ENCODE results near the gene CHAC1.

The CHAC1 gene

GRCh38 chr15:40915116-40915661 is 38.1 kb upstream of the CHAC1 start:
- no peak overlapping the region for H3K4me3 ChIP-seq (ENCODE audit: low read depth, low read length)
- POLR2A ChIA-PET: interaction anchor here (1.0 kb wide), 1 partner anchor 21 kb away, joined by 3 read pairs; the partner anchor contains the start of gene VPS18
- no peak for DNase-seq (ENCODE audit: low read depth, low spot score)
- CTCF ChIA-PET: interaction anchor here (1.0 to 6.6 kb wide), 7 partner anchors 9 to 270 kb away, joined by 3 to 57 read pairs (median 9); no protein-coding TSS in a partner anchor
- no peak for TF ChIP-seq CTCF (IDR thresholded peaks at IDR 0.05; ENCODE audit: insufficient read depth, low read length, missing control alignments)

- no peak for TF ChIP-seq CTCF (IDR thresholded peaks at IDR 0.05; ENCODE audit: insufficient read depth, low read length, missing control alignments)
Measured at GRCh38 chr15:40915679-40916078, 37.6 kb upstream of the CHAC1 start.

GRCh38 chr15:40917585-40917984 is 35.7 kb upstream of the CHAC1 start:
- POLR2A ChIA-PET: no interaction called here

More at GRCh38 chr15:40915679-40916078, 37.6 kb upstream of the CHAC1 start:
- CTCF ChIA-PET: interaction anchor here (1.0 to 6.6 kb wide), 8 partner anchors 10 to 270 kb away, joined by 3 to 57 read pairs (median 8); no protein-coding TSS in a partner anchor
- no peak overlapping the region for H3K4me3 ChIP-seq (ENCODE audit: low read depth, low read length)
- DNase-seq (ENCODE audit: low read depth, low spot score): no peak
- POLR2A ChIA-PET: interaction anchor here (1.0 kb wide), 1 partner anchor 21 kb away, joined by 3 read pairs; the partner anchor contains the start of gene VPS18

GRCh38 chr15:40918146-40918798 is 35.0 kb upstream of the CHAC1 start:
- CTCF ChIA-PET: interaction anchor here (0.6 to 6.6 kb wide), 3 partner anchors 10 to 24 kb away, joined by 3 to 57 read pairs (median 23); no protein-coding TSS in a partner anchor
- TF ChIP-seq CTCF (IDR thresholded peaks at IDR 0.05; ENCODE audit: insufficient read depth, low read length, missing control alignments): no peak
- H3K4me3 ChIP-seq (ENCODE audit: low read depth, low read length): no peak overlapping the region
- no peak for DNase-seq (ENCODE audit: low read depth, low spot score)
- POLR2A ChIA-PET: no interaction called here

More at GRCh38 chr15:40917585-40917984, 35.7 kb upstream of the CHAC1 start:
- TF ChIP-seq CTCF (IDR thresholded peaks at IDR 0.05; ENCODE audit: insufficient read depth, low read length, missing control alignments): no peak
- H3K4me3 ChIP-seq (ENCODE audit: low read depth, low read length): no peak overlapping the region
- CTCF ChIA-PET: interaction anchor here (3.8 to 6.6 kb wide), 3 partner anchors 12 to 25 kb away, joined by 14 to 57 read pairs (median 23); no protein-coding TSS in a partner anchor
- DNase-seq (ENCODE audit: low read depth, low spot score): no peak

DNA sequence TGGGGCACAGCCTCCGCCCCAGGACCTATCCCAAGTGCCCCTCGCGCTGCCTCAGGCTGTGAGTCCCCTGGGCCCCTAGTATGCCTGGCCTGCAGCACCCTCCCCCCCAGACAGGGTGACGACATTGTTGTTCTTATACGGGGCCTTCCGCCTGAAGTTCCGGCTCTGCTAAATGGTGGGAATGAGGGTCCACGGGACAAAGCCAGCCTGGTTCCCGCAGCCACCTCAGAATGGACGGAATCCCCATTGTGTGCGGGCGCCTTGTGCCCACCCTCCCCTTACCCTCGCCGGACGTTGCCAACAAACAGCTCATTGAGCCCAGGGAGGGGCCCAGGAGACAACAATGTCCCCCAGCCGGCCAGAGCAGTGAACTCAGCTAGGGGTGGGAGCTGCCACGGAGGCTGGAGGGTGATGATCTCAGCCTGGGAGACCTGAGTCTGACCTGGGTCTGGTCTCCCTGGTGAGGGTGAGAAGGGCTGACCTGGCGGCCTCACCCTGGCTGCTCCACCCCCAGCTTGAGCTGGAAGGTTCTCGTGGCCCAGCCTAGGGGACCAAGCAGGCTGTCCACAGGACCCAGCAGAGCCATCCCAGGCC is 34.4 kb upstream of the CHAC1 start:
- ChIA-PET POLR2A (no interaction called here), CTCF (interaction anchor here (0.6 to 6.6 kb wide), 3 partner anchors 9 to 23 kb away, joined by 3 to 57 read pairs (median 23); no protein-coding TSS in a partner anchor)
- no peak for TF ChIP-seq CTCF (IDR thresholded peaks at IDR 0.05; ENCODE audit: insufficient read depth, low read length, missing control alignments)
- no peak for DNase-seq (ENCODE audit: low read depth, low spot score)
- H3K4me3 ChIP-seq (ENCODE audit: low read depth, low read length): no peak overlapping the region
